Activated CD4-positive, alpha-beta T cell treated with anti-CD3 and anti-CD28 coated beads, Interleukin-2, amount 10 ng/mL, durations not matched to agents 7 days and 5 days (primary cell): ENCODE measurements around the gene NPTX1. TPM values are rescaled to one million over a fixed set of nuclear protein-coding genes. Genes with fewer than 3 reads are reported as not detected.

Experiments used
- CTCF ChIA-PET: fragments of 350-600 bp; sonication (Branson Sonifier 250); formaldehyde crosslinking; loops from one replicate; lab custom pipeline; 2021; ENCODE audit warnings: antibody characterized with exemption; lab: Charles Lee
- POLR2A ChIA-PET: fragments of 350-600 bp; sonication (Branson Sonifier 250); formaldehyde crosslinking; loops from one replicate; lab custom pipeline; 2021; ENCODE audit warnings: antibody characterized with exemption; lab: Charles Lee
- DNase-seq: peaks from one replicate; pipeline ENCODE4 v3.0.0-alpha.2; 2020
- H3K27ac Mint-ChIP-seq: one replicate; pipeline ENCODE4 v1.8.0; 2021; ENCODE audit warnings: mild to moderate bottlenecking, moderate library complexity, mixed read lengths
- H3K27me3 Mint-ChIP-seq: one replicate; pipeline ENCODE4 v1.8.0; 2021; ENCODE audit warnings: mixed read lengths
- H3K36me3 Mint-ChIP-seq: one replicate; pipeline ENCODE4 v1.8.0; 2021; ENCODE audit warnings: low read depth, mixed read lengths
- H3K4me1 Mint-ChIP-seq: one replicate; pipeline ENCODE4 v1.8.0; 2021; ENCODE audit warnings: mixed read lengths
- H3K4me3 Mint-ChIP-seq: one replicate; pipeline ENCODE4 v1.8.0; 2021; ENCODE audit warnings: mild to moderate bottlenecking, moderate library complexity, mixed read lengths
- H3K9me3 Mint-ChIP-seq: one replicate; pipeline ENCODE4 v1.8.0; 2021; ENCODE audit warnings: mixed read lengths
- microRNA-seq: library from miRNA; unstranded; fragments of <30 nt; microRNA quantifications from one replicate; pipeline ENCODE4 v1.2.0, GENCODE V29; 2021; ENCODE audit warnings: borderline microRNAs expressed, borderline replicate concordance
- total RNA-seq, 2 experiments: library from RNA; stranded (reverse); gene quantifications; one replicate each; pipeline ENCODE4 v1.2.3, GENCODE V29; 2021

Gene NPTX1
- total RNA-seq, 2 experiments from 2014 or later, result 85.8 to 86.1 TPM

- Mint-ChIP-seq H3K4me3 (no peak overlapping the region), H3K9me3 (no peaks in the 10 kb centered on the region), H3K27ac (no peak overlapping the region), H3K36me3 (no peaks in the 10 kb centered on the region), H3K4me1 (peaks cover 17% of the 10 kb centered on the region), H3K27me3 (no peaks in the 10 kb centered on the region)
- POLR2A ChIA-PET, result no interaction called here
- DNase-seq, result no peak
- CTCF ChIA-PET, result no interaction called here
Observed at GRCh38 chr17:80422276-80422675, 54.1 kb downstream of the NPTX1 start.

- ChIA-PET CTCF (no interaction called here), POLR2A (no interaction called here)
- Mint-ChIP-seq H3K27ac (no peak overlapping the region), H3K4me1 (peaks cover 20% of the 10 kb centered on the region), H3K9me3 (no peaks in the 10 kb centered on the region), H3K4me3 (no peak overlapping the region), H3K36me3 (no peaks in the 10 kb centered on the region), H3K27me3 (no peaks in the 10 kb centered on the region)
- no peak for DNase-seq
Observed at GRCh38 chr17:80421381-80422090, 54.9 kb downstream of the NPTX1 start.

DNA sequence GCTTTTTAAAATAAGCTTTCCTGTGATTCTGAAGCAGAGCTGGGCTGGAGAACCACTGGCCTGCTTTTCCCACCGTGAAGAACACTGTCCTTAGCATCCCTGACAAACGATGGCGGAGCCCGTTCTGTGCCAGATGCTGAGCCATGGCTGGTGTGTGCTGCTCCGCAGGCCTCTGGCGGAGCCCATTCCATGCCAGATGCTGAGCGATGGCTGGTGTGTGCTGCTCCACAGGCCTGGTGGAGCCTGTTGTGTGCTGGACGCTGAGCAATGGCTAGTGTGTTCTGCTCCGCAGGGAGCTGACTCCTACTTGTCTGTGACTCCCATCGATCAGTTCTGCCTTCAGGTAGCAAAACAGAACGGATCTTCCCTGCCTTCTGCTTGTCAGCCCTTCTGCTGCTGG lies 57.2 kb downstream of the NPTX1 start:
- Mint-ChIP-seq H3K27me3 (peaks cover 4% of the 10 kb centered on the region), H3K4me3 (no peak overlapping the region), H3K36me3 (peaks cover 2% of the 10 kb centered on the region), H3K27ac (no peak overlapping the region), H3K9me3 (no peaks in the 10 kb centered on the region), H3K4me1 (peaks cover 24% of the 10 kb centered on the region)
- ChIA-PET POLR2A (no interaction called here), CTCF (no interaction called here)
- DNase-seq, result no peak

DNA sequence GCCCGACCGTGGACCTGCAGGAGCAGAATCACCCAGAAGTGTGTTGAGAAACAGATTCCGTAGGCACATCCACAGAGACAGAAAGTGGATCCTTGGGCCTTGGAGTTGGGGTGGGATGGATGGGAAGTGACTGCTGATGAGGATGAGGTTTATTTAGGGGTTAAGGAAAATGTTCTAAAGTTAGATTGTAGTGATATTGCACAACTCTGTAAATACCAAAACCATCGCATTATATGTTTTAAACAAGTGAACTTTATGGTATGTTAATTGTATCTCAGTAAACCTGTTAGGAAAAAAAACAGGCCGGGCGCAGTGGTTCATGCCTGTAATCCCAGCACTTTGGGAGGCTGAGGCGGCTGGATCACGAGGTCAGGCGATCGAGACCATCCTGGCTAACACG lies 57.8 kb downstream of the NPTX1 start:
- ChIA-PET POLR2A (no interaction called here), CTCF (no interaction called here)
- Mint-ChIP-seq H3K4me1 (peaks cover 22% of the 10 kb centered on the region), H3K27me3 (peaks cover 10% of the 10 kb centered on the region), H3K9me3 (no peaks in the 10 kb centered on the region), H3K27ac (no peak overlapping the region), H3K4me3 (no peak overlapping the region), H3K36me3 (peaks cover 2% of the 10 kb centered on the region)
- no peak for DNase-seq

Small RNA genes within 50 kb of the gene (microRNA-seq; reads per million reads assigned to microRNA genes)
- gene MIR4730, result not detected

Other genes starting within 250 kb of the NPTX1 start
- gene RNF213, start 215.8 kb downstream of the NPTX1 start, total RNA-seq, result 100 to 1,000 TPM; 579 to 602 TPM
- 10 to 100 TPM; 16.6 to 17.1 TPM for gene ENDOV, start 61.4 kb downstream of the NPTX1 start, total RNA-seq
- 10 to 100 TPM; 48.7 to 58.2 TPM for gene RPTOR, start 68.2 kb upstream of the NPTX1 start, total RNA-seq